Body of pancreas (tissue), 4 donors: ENCODE data around the gene COL19A1. TPM values are rescaled to one million over a fixed set of nuclear protein-coding genes. Genes with fewer than 3 reads are reported as not detected.

ENCODE experiments used
- ATAC-seq: fragments of 150-250 bp; one replicate; pipeline ENCODE4 v1.9.1; 2016
- DNase-seq, 4 donors: peaks; one replicate each; pipeline ENCODE4 v3.0.0-alpha.2; 2019
- H3K27ac ChIP-seq, 4 donors: fragments of 200-600 bp; sonication (generic); 1 replicate in 3 of 4; 2 replicates in 1 of 4; pipeline versions ENCODE4 v1.5.1 to v1.6.1; 2016 to 2019; ENCODE audit warnings: mild to moderate bottlenecking in 1 of 4, mixed read lengths in 1 of 4, moderate library complexity in 1 of 4
- H3K27me3 ChIP-seq, 2 donors: fragments of 200-600 bp; sonication (generic); one replicate each; pipeline ENCODE4 v1.6.0; 2016; ENCODE audit warnings: mild to moderate bottlenecking in 1 of 2
- H3K36me3 ChIP-seq, 2 donors: fragments of 200-600 bp; sonication (generic); replicated peaks in 1 of 2; 2 replicates each; pipeline ENCODE4 v1.5.1; 2016; ENCODE audit warnings: low read depth in 2 of 2; ENCODE audit not compliant: insufficient read depth in 1 of 2
- H3K4me1 ChIP-seq: fragments of 200-600 bp; sonication (generic); one replicate; pipeline ENCODE4 v1.6.0; 2016
- H3K4me3 ChIP-seq, 2 donors: fragments of 200-600 bp; sonication (generic); 1 replicate in 1 of 2; 2 replicates in 1 of 2; pipeline ENCODE4 v1.5.1; 2016 to 2019
- H3K9me3 ChIP-seq, 3 donors: fragments of 200-600 bp; sonication (generic); 1 replicate in 2 of 3; 2 replicates in 1 of 3; pipeline ENCODE4 v1.5.1; 2016
- POLR2A ChIP-seq, 3 donors: fragments of 450-650 bp; IDR thresholded peaks; one replicate each; pipeline ENCODE4 v1.6.1; 2016; ENCODE audit warnings: antibody characterized with exemption in 3 of 3, mild to moderate bottlenecking in 2 of 3
- WGBS, 2 donors: methylation state at CpG; one replicate each; pipeline ENCODE4 v1.1.5; 2017; 5-methylcytosine and 5-hydroxymethylcytosine counted together
- intact Hi-C: fragments of 100-400 bp; cut with DNase I; formaldehyde crosslinking; loops from one replicate; pipeline ENCODE4 v1.15.1; 2023
- total RNA-seq, 2 donors: library from RNA; depleted of rRNA; stranded (reverse); fragments of >200 nt; gene quantifications; one replicate each; pipeline ENCODE4 v1.1.0, GENCODE V29; 2016
- TF ChIP-seq, protein P1 (sequence below), 7 experiments: fragments of 450-650 bp in 4 of 7; fragments of 200-600 bp in 3 of 7; sonication (generic) in 3 of 7; IDR thresholded peaks; one replicate each; pipeline ENCODE4 v1.5.1; 2016 to 2019; ENCODE audit warnings: antibody characterized with exemption in 7 of 7

Gene COL19A1
- total RNA-seq, 2 donors from 2014 or later, result 0.26 to 1.6 TPM

DNA sequence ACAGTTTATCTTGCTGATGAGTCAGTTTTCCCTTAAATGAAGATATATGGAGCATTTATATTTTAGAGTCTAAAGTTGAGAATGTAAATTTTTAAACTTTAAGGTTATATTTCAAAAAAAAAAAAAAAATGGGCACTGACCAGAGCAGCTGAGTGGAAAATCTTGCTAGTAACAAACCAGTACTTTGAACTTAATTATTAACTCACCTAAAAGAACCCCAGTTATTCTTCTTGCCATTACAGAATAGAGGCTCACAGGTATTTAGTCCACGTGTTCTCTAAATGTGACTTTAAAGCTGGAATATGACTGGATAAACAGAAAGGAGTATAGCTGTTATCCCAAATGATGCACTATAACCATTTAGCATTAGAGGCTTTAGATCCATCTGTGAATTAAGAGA is 258.1 kb downstream of the COL19A1 start:
- no peak for ATAC-seq
- peak overlapping the region in 1 of 4 donors; percentile 42 for H3K27ac ChIP-seq

DNA sequence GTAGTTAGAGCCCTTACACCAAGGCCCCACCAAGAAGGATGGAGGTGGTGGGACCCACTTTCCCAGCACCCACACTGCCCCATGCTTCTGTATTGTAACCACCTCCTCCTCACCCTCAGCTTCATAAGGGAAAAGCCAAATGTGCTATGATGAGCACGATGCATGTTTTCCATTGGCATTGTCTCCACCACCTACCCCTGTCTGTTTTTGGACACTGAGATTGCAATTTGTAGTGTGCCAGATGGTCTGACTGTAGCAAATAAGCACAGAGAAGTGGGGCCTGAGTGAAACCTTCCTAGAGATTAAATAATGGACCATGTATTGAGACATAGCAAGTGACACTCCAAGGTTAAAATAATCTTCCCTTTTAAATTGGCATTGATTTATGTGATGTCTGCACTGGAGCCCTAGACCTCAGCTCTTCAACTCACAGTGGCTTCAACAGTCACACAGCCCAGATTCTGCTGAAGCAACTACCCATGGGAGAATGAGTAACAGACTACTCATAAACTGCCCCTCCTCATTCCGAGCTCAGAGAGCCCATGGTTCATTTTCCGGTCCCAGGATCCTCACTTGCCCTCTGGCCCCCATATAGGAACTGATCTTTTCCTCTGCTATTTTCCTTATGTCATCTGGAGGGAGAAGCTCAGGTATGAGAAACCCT is 258.7 kb downstream of the COL19A1 start:
- Histone ChIP-seq H3K27me3 (no peaks in the 10 kb centered on the region), H3K36me3 (no peaks in the 10 kb centered on the region), H3K27ac (peak overlapping the region in 2 of 4 donors; percentile 18 to 42), H3K9me3 (no peaks in the 10 kb centered on the region), H3K4me1 (peaks cover 54% of the 10 kb centered on the region), H3K4me3 (no peak overlapping the region)
- intact Hi-C loops, result no loop called here
- ATAC-seq (peak; percentile 30), DNase-seq (no peak)
- TF ChIP-seq, protein P1, sequence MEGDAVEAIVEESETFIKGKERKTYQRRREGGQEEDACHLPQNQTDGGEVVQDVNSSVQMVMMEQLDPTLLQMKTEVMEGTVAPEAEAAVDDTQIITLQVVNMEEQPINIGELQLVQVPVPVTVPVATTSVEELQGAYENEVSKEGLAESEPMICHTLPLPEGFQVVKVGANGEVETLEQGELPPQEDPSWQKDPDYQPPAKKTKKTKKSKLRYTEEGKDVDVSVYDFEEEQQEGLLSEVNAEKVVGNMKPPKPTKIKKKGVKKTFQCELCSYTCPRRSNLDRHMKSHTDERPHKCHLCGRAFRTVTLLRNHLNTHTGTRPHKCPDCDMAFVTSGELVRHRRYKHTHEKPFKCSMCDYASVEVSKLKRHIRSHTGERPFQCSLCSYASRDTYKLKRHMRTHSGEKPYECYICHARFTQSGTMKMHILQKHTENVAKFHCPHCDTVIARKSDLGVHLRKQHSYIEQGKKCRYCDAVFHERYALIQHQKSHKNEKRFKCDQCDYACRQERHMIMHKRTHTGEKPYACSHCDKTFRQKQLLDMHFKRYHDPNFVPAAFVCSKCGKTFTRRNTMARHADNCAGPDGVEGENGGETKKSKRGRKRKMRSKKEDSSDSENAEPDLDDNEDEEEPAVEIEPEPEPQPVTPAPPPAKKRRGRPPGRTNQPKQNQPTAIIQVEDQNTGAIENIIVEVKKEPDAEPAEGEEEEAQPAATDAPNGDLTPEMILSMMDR (IDR thresholded peaks at IDR 0.05), result no peak
- no peak for TF ChIP-seq POLR2A (IDR thresholded peaks at IDR 0.05)
- 46 to 64% methylated on average over 3 of the region's 3 CpGs for WGBS, 2 donors

More for the DNA sequence above, 258.1 kb downstream of the COL19A1 start:
- no peaks in the 10 kb centered on the region for H3K9me3 ChIP-seq
- H3K4me1 ChIP-seq, result peaks cover 60% of the 10 kb centered on the region
- intact Hi-C loops, result no loop called here
- no peak for DNase-seq
- TF ChIP-seq POLR2A (IDR thresholded peaks at IDR 0.05), result no peak
- TF ChIP-seq, protein P1 (IDR thresholded peaks at IDR 0.05), result no peak
- no peak overlapping the region for H3K4me3 ChIP-seq
- 10 to 15% methylated on average over 1 of the region's 1 CpG for WGBS, 2 donors
- H3K36me3 ChIP-seq, result no peaks in the 10 kb centered on the region
- no peaks in the 10 kb centered on the region for H3K27me3 ChIP-seq

DNA sequence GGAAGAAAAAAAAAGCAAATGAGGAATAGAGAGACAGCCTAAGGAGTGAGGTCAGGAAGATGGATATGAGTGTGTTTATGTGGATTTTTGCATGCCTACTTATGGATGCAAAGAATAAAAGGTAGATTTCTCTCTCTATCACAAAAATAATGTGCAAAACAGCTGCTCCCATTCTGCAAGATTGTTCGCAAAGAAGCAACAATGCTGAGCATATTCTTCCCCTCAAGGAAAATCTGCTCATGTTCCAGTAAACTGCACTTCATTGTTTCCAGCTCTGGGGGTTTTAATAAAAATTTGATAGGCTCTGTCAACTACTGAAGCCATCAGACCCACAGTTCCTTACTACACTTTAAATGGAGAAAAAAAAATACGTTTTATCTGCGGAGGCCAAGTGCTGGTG is 259.2 kb downstream of the COL19A1 start:
- H3K9me3 ChIP-seq, result no peaks in the 10 kb centered on the region

DNA sequence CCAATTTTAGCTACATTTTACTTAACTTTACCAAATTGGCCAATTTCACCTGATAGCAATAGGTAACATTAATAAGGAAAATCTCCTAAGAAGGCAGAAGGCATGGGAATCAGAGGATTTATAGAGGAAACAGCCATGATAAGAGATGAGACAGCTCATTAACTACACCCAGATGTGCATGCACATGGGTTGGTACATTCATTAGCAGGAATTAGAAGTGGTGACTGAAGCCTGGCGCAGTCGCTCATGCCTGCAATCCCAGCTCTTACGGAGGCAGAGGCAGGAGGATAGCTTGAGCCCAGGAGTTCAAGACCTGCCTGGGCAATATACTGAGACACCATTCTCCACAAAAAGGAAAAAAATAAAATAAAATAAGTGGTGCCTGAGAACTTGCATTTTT is 263.0 kb downstream of the COL19A1 start:
- WGBS, 2 donors, result 97 to 100% methylated on average over 3 of the region's 3 CpGs
- Histone ChIP-seq H3K27me3 (no peaks in the 10 kb centered on the region), H3K9me3 (no peaks in the 10 kb centered on the region), H3K4me1 (peaks cover 39% of the 10 kb centered on the region), H3K27ac (no peak overlapping the region), H3K4me3 (no peak overlapping the region), H3K36me3 (no peaks in the 10 kb centered on the region)
- ATAC-seq, result no peak
- no peak for DNase-seq
- intact Hi-C loops, result no loop called here
- no peak for TF ChIP-seq POLR2A (IDR thresholded peaks at IDR 0.05)
- TF ChIP-seq, protein P1 (IDR thresholded peaks at IDR 0.05), result no peak

More for the DNA sequence above, 259.2 kb downstream of the COL19A1 start:
- intact Hi-C loops, result no loop called here
- 83 to 84% methylated on average over 3 of the region's 3 CpGs for WGBS, 2 donors
- no peak for ATAC-seq
- Histone ChIP-seq H3K4me3 (no peak overlapping the region), H3K4me1 (peaks cover 48% of the 10 kb centered on the region), H3K36me3 (no peaks in the 10 kb centered on the region), H3K27ac (peak overlapping the region in 1 of 4 donors; percentile 42), H3K27me3 (no peaks in the 10 kb centered on the region)
- TF ChIP-seq, protein P1 (IDR thresholded peaks at IDR 0.05), result no peak
- no peak for TF ChIP-seq POLR2A (IDR thresholded peaks at IDR 0.05)
- DNase-seq, result no peak

DNA sequence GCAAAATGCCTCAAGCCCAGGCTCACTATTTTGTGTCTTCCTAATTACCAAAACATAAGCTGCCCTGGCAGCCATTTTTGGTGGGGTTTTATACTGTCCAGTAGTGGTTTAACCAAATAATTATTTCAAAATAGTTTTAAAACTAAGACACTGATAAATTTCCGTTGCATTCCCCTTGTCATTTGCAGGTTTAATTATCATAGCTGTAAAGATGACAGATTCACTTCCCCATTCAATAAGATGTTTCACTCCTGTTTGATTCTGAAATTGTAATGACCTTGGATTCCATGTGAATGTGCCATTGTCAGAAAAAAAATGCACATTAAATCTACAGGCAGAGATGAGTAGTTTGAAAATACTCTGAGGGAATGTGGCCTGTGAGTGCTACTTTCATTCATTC is 264.5 kb downstream of the COL19A1 start:
- intact Hi-C loops, result no loop called here

More for the DNA sequence above, 264.5 kb downstream of the COL19A1 start:
- no peak for ATAC-seq
- no peak for DNase-seq
- Histone ChIP-seq H3K27me3 (no peaks in the 10 kb centered on the region), H3K4me3 (no peak overlapping the region), H3K9me3 (no peaks in the 10 kb centered on the region), H3K36me3 (no peaks in the 10 kb centered on the region), H3K27ac (no peak overlapping the region), H3K4me1 (peaks cover 41% of the 10 kb centered on the region)
- 70 to 73% methylated on average over 1 of the region's 1 CpG for whole genome bisulfite sequencing, 2 donors
- TF ChIP-seq, protein P1 (IDR thresholded peaks at IDR 0.05), result no peak
- no peak for TF ChIP-seq POLR2A (IDR thresholded peaks at IDR 0.05)
